ENCODE results near the gene NDNF. TPM values are rescaled to one million over a fixed set of nuclear protein-coding genes. Genes with fewer than 3 reads are reported as not detected.

Gene NDNF
- total RNA-seq, 1 donor from 2014 or later: 1.3 TPM

DNA sequence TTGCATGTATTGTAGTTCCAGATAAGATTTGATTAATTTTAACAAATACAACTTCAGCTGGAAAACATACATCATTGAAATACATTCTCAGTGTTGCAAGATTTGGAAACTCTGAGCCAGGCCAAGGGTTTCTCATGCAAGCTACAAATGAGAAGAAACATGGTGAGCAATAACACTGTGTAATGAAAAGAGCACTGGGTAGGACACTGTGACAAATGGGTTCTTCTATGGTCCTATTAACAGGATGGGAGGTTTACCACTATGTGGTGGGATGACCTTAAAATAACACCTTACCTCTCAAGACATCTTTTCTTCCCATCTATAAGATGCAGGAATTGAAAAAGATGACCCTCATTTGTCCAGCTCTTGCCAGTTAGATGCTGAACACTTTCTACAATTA lies 19.6 kb upstream of the NDNF start:
- Mint-ChIP-seq H3K36me3 (ENCODE audit: unreplicated experiment) (no peaks in the 10 kb centered on the region), H3K27me3 (ENCODE audit: unreplicated experiment) (no peaks in the 10 kb centered on the region), H3K9me3 (ENCODE audit: unreplicated experiment) (no peaks in the 10 kb centered on the region), H3K4me3 (ENCODE audit: unreplicated experiment) (no peak overlapping the region), H3K27ac (ENCODE audit: unreplicated experiment) (no peak overlapping the region), H3K4me1 (ENCODE audit: low read depth, unreplicated experiment) (no peaks in the 10 kb centered on the region)
- DNase-seq: no peak
- TF ChIP-seq, protein P1, sequence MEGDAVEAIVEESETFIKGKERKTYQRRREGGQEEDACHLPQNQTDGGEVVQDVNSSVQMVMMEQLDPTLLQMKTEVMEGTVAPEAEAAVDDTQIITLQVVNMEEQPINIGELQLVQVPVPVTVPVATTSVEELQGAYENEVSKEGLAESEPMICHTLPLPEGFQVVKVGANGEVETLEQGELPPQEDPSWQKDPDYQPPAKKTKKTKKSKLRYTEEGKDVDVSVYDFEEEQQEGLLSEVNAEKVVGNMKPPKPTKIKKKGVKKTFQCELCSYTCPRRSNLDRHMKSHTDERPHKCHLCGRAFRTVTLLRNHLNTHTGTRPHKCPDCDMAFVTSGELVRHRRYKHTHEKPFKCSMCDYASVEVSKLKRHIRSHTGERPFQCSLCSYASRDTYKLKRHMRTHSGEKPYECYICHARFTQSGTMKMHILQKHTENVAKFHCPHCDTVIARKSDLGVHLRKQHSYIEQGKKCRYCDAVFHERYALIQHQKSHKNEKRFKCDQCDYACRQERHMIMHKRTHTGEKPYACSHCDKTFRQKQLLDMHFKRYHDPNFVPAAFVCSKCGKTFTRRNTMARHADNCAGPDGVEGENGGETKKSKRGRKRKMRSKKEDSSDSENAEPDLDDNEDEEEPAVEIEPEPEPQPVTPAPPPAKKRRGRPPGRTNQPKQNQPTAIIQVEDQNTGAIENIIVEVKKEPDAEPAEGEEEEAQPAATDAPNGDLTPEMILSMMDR (IDR thresholded peaks at IDR 0.05; ENCODE audit: partially characterized antibody, unreplicated experiment): no peak

DNA sequence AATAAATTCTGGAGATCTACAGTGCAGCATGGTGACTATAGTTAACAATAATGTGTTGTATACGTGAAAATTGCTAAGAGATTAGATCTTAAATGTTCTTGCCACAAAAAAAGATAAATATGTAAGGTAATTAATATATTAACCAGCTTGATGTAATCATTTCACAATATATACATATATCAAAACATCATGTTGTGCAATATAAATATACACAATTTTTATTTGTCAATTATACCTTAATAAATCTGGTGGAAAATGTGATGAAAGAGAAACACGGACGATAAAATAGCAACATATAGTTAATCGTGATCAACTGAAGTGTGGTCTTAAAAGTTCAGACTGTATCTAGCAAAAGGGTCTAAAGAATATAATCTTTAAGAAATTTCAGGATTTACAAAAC lies 16.5 kb upstream of the NDNF start:
- Mint-ChIP-seq H3K4me3 (ENCODE audit: unreplicated experiment) (no peak overlapping the region), H3K9me3 (ENCODE audit: unreplicated experiment) (no peaks in the 10 kb centered on the region), H3K27ac (ENCODE audit: unreplicated experiment) (no peak overlapping the region), H3K27me3 (ENCODE audit: unreplicated experiment) (no peaks in the 10 kb centered on the region), H3K36me3 (ENCODE audit: unreplicated experiment) (no peaks in the 10 kb centered on the region), H3K4me1 (ENCODE audit: low read depth, unreplicated experiment) (no peaks in the 10 kb centered on the region)
- TF ChIP-seq, protein P1 (IDR thresholded peaks at IDR 0.05; ENCODE audit: partially characterized antibody, unreplicated experiment): no peak
- no peak for DNase-seq

DNA sequence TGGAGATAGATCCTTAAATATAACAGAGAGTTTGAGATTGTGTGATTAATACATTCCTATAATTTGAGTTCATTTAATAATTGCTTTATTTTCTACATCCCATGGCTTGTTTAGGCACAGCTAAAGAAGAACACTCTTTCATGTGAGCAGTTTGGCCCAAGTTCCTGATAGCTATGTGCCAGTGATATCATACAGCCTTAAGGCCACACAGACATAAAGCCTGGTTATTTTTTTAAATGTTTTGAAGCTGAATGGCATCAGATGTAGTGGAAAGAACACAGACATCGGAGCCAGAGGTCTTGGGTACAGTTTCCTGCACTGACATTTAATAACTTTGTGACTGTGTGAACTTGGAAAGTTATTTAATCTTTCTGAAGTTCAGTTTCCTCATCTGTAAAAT lies 7.0 kb upstream of the NDNF start:
- Mint-ChIP-seq H3K36me3 (ENCODE audit: unreplicated experiment) (no peaks in the 10 kb centered on the region), H3K9me3 (ENCODE audit: unreplicated experiment) (peaks cover 1% of the 10 kb centered on the region), H3K4me3 (ENCODE audit: unreplicated experiment) (no peak overlapping the region), H3K27me3 (ENCODE audit: unreplicated experiment) (no peaks in the 10 kb centered on the region), H3K27ac (ENCODE audit: unreplicated experiment) (no peak overlapping the region), H3K4me1 (ENCODE audit: low read depth, unreplicated experiment) (no peaks in the 10 kb centered on the region)
- TF ChIP-seq, protein P1 (IDR thresholded peaks at IDR 0.05; ENCODE audit: partially characterized antibody, unreplicated experiment): no peak
- DNase-seq: no peak

DNA sequence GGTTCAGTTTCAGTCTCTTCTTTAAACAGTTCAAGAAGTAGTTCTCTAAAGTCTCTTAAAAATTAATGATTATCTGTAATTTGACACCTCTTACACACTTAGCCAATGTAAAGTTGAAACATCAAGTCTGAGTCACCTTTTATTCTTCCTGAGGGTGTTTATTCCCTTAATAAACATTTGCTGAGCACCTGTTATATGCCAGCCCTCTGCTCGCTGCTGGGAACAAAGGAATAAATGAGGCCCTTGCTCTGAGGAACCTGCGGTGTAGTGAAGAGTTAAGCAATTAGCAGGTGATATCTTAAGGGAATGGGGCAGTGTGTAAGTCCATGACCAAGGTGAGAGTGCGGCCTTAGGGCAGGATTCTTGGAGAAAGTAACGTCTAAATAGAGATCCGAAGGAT lies 5.2 kb upstream of the NDNF start:
- no peaks in the 10 kb centered on the region for H3K4me1 Mint-ChIP-seq (ENCODE audit: low read depth, unreplicated experiment)
- no peak for DNase-seq
- H3K9me3 Mint-ChIP-seq (ENCODE audit: unreplicated experiment): peaks cover 1% of the 10 kb centered on the region
- H3K36me3 Mint-ChIP-seq (ENCODE audit: unreplicated experiment): no peaks in the 10 kb centered on the region
- H3K27ac Mint-ChIP-seq (ENCODE audit: unreplicated experiment): no peak overlapping the region
- TF ChIP-seq, protein P1 (IDR thresholded peaks at IDR 0.05; ENCODE audit: partially characterized antibody, unreplicated experiment): no peak
- H3K4me3 Mint-ChIP-seq (ENCODE audit: unreplicated experiment): no peak overlapping the region
- peaks cover 2% of the 10 kb centered on the region for H3K27me3 Mint-ChIP-seq (ENCODE audit: unreplicated experiment)

DNA sequence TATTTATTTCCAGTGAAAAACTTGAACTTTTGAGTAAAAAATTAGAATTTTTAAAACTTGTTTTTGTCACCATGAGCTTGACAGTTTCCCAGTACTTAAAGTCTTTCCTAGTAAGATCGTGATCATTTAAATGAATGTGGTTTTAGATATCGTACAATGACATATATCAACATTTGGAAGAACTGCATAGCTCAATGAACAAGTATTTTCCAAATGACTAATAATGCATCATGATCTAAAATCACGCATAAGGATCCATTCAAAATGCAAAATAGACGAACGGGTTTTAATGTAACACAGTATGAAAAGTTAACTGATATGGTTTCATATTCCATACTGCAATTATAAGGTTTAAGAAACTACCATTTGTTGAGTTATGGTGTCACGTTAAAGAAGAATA lies 4.1 kb upstream of the NDNF start:
- no peak for DNase-seq
- Mint-ChIP-seq H3K27ac (ENCODE audit: unreplicated experiment) (no peak overlapping the region), H3K9me3 (ENCODE audit: unreplicated experiment) (peaks cover 1% of the 10 kb centered on the region), H3K36me3 (ENCODE audit: unreplicated experiment) (no peaks in the 10 kb centered on the region), H3K4me3 (ENCODE audit: unreplicated experiment) (no peak overlapping the region), H3K27me3 (ENCODE audit: unreplicated experiment) (peaks cover 3% of the 10 kb centered on the region), H3K4me1 (ENCODE audit: low read depth, unreplicated experiment) (peaks cover 2% of the 10 kb centered on the region)
- TF ChIP-seq, protein P1 (IDR thresholded peaks at IDR 0.05; ENCODE audit: partially characterized antibody, unreplicated experiment): no peak
